Stimulated activated CD4-positive, alpha-beta T cell treated with anti-CD3 and anti-CD28 coated beads, Interleukin-1b, Interleukin-23, amount 100 ng/mL, for 24 hours (primary cell): Measurements from ENCODE around the gene TSPAN18.

Source experiments
- DNase-seq, 4 experiments: peaks; one replicate each; pipeline ENCODE4 v3.0.0-alpha.2; 2020; ENCODE audit warnings: low read depth in 4 of 4, low spot score in 1 of 4

The TSPAN18 gene

GRCh38 chr11:44952500-44953260, 225.9 kb downstream of the TSPAN18 start:
- DNase-seq: no peak

DNA sequence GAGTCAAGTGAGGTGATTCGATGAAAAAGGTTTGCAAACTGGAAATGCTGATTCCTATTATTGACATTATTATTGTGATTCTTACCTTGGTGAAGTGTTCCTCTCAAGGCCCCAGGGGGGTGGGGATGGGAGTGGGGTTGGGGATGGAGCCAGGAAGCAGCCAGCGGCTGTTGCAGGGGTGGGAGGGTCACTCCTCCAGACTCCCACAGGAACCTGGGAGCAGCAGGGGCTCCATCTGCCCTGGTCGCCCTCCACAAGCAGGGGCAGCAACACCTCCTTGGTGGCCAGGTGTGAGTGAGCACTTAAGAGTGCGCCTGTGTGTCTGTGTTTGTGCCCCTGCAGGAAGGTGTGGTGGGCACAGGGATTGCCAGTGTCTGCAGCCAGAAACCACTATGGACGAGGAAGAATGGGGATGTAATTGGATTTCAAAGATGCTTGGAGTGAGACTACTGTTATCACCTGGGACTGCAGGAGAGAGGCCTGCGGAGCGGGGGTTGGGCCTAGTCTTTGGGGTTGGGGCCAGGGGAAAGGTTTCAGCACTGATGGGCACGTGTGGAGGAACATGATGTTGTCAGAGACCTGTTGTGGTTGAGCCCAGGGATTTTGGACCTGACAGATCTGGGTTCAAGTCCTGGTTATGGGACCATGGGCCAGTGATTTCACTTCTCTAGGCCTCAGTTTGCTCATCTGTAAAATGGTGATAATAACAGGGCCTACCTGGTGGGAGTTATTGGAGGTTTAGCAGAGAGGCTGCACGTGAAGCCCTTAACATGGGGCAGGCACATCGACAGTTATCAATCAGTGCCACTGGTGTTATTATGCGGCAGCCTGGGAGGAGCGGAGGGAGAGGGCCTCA, 227.5 kb downstream of the TSPAN18 start:
- no peak for DNase-seq

DNA sequence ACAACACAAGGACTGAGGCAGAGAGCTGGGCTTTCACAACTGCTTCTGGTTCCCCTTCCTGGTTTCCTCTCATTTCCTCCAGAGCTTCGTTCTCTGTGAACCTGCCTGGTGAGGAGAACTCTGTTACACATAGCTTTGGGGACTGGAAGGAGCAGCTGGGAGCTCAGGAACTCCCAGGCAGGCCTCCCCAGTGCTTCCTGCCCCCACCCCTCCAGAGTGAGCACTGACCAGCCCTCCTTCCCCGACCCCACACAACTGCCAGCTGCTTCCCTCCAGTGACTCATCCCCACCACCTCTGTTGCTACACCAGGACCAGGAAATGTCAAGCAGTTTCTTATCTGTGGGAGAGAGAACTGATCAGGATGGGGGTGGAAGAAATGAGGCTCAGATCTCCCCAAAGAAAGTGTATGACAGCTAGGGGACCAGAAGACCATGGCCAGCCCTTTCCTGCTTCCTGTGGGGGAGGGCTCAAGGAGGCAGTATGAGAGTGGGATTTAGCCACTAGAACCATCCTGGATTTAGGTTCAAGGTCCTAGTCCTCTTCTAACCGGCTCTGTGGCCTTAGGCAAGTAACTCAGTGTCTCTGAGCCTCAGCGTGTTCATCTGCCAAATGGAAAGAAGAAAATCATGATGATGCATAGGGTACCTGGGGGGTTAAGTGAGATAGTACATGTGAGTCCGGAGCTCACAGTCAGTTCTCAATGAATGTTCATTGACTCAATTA, 228.4 kb downstream of the TSPAN18 start:
- DNase-seq: no peak

DNA sequence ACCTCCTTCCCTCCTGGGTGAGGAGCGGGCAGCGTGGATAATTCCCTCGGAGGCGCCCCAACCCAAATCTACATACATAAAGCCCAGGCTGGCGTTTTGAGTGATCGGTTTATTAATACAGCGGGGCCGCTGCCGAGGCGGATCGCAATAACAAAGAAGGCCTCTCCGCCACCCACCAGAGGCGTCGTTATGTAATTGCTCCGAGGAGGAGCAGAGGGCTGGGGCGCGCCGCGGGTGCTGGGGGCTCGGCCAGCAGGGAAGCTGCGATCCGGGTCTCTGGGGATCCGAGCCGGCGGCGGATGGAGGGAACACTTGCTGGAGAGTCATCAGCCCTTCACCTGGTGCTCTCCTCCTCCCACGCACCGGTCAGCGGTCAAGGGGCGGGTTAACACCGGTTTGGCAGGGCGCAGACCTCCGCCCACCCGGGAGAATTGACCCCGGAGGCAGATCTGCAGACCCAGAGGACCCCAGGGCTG, 230.3 kb downstream of the TSPAN18 start:
- no peak for DNase-seq

GRCh38 chr11:44957776-44958564, 231.2 kb downstream of the TSPAN18 start:
- no peak for DNase-seq

GRCh38 chr11:44959064-44959463, 232.3 kb downstream of the TSPAN18 start:
- DNase-seq: no peak

DNA sequence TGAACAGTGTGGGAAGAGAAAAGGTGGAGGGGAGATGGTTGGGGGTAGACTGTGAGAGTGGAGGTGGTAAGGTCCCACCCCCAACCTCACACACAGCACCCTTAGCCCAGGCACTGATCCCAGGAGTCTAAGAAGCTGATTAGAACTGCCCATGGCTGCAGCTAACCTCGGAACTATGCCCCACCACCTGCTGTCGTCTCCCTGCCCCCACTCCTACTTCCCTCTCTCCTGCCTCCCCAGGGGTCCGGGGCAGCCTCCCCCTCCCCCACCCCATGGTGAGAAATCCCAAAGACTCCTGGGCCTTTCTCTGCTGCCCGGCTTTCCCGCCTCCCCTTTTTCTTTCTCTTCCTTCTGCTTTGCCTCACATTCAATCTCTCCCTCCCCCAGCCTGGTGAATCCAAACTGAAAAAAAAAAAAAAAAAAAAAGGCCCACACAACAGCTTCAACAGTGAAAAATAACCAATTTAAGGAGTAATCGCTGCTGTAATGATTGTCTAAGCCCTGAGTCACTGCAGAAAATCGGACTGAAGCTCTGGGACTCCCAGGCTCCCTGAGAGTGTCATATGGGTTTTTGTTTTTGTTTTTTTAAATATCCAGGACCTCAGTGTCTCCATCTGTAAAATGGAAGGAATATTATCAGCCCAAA, 233.6 kb downstream of the TSPAN18 start:
- DNase-seq: no peak

DNA sequence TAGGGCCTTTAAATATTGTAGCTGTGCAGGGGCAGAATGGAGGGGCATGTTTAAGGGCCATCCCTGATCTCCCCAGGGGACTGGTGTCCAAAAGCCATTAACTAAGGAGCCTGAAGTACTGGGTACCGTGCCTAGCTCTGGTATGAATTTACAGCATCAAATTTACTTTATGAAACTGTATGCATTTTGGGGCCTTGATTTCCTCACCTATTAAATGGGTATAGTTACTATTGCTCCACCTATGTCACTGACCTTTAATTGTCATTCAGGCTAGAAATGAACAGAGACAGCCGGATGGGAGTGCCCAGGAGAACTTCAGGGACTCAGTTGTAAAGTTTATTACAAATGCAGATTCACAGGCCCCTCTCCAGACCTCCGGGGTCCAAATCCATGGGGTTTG, 235.7 kb downstream of the TSPAN18 start:
- DNase-seq: no peak

DNA sequence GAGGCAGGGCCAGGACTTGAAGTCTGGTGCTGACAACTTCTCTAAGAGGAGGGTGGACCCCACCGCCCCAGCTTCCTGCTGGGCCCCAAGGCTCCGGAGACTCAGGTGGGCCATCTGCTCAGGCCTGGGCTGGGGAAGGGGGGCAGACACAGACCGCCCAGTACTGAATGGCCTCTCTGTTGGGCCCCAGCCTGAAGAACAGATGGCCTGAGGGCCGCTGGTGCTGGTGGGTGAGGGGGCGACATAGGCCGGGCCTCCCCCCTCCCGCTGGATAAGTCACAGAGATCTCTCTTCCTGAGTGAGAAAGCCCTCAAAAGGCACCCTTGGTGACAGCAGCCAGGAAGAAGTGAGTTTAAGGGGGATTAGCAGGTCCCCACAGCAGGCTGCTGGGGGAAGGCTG, 236.4 kb downstream of the TSPAN18 start:
- DNase-seq: no peak

DNA sequence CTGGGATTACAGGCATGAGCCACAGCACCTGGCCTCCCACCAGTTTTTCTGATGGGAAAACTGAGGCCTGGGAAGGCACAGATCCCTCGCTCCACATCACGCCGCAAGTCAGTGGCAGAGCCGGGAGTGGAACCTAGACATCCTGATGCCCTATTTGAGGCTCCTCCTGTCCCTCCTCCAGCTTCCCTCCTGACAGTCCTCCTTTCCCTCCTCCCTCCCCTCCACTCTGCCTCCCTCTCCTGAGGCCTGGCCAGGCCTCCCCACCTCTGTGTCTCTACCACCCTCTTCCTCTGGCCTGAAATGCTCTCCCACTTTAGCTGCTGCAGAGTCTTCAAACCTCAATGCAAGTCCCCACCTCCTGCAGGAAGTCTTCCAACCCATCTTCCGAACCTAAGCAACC, 237.2 kb downstream of the TSPAN18 start:
- DNase-seq: no peak

- DNase-seq: no peak
Measured at GRCh38 chr11:44964526-44965209, 237.9 kb downstream of the TSPAN18 start.

DNA sequence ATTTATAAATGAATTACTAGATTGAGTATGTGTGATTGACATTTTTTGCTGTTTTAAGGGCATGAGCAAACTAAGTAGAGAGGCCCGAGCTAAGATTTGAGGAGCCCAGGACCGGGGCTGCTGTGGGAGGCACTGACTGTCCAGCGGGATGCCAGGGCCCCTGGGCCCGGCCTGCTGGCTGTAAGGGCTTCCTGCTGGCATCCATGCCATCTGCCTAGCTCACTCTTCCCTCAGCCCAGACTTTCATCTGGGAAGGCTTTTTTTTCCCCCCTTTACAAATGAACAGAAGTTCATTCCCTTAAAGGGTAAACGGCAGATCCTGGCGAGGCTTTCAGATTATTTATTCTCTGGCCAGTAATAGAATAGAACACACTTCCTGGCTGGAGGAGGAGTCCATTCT, 239.9 kb downstream of the TSPAN18 start:
- no peak for DNase-seq

- no peak for DNase-seq
Measured at GRCh38 chr11:44967930-44968496, 241.3 kb downstream of the TSPAN18 start.

- DNase-seq: no peak
Measured at GRCh38 chr11:44968510-44968909, 241.7 kb downstream of the TSPAN18 start.

DNA sequence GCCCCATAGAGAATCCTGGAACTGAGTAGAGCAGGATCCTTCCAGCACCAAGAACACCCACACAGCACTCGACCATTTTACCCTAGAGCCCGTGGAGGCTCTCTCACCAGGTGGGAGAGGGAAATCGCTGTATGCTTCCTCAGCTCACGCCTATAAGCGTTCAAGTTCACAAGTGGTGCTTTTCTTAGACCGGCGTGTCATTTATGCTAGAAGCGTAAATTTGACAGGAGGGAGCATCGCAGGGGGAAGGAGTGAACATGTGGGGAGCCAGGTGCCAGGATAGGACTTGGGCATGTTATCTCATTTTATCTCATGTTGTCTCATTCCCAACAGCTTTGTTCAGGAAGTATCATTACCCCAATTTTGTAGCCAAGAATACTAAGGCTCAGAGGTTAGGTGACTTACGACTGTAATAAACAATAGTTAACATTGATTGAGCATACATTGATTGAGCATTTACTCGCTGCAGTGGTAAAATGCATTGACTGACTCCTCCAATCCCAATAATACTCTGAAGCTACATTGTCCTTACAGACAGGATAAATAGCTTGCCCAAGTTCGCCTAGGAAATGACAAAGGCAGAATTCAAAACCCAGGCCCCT, 243.0 kb downstream of the TSPAN18 start:
- DNase-seq: no peak

GRCh38 chr11:44970293-44970692, 243.5 kb downstream of the TSPAN18 start:
- DNase-seq: no peak

- DNase-seq: no peak
Measured at GRCh38 chr11:44971185-44971584, 244.4 kb downstream of the TSPAN18 start.

GRCh38 chr11:44972746-44973435, 246.1 kb downstream of the TSPAN18 start:
- no peak for DNase-seq
